ENCODE data around the gene UCKL1. TPM values are rescaled to one million over a fixed set of nuclear protein-coding genes. Genes with fewer than 3 reads are reported as not detected.

UCKL1 gene
- total RNA-seq, 1 experiment from 2014 or later, result 47.4 TPM

- intact Hi-C loops (cut with micrococcal nuclease; ENCODE audit: unreplicated experiment) (no loop called here), in situ Hi-C loops (cut with HindIII; ENCODE audit: low pct_unique_long_range_greater_than_20kb, low sequenced_read_pairs) (no loop called here)
- no peaks in the 10 kb centered on the region; the same call in 1 of the 2 replicates for H3K36me3 ChIP-seq (ENCODE audit: control insufficient read depth, insufficient read depth, low read length)
- ATAC-seq (no peak), DNase-seq (ENCODE audit: low read depth, low spot score) (no peak)
- CTCF ChIA-PET, result no interaction called here
- no peak overlapping the region for H3K27ac ChIP-seq (ENCODE audit: low read length)
- peaks cover 37% of the 10 kb centered on the region for H3K4me1 ChIP-seq (ENCODE audit: control insufficient read depth, insufficient read depth, low read length)
- H3K9me3 ChIP-seq (ENCODE audit: control insufficient read depth, insufficient read depth, low read depth, low read length), result no peaks in the 10 kb centered on the region
- H3K27me3 ChIP-seq (ENCODE audit: control insufficient read depth, insufficient read depth, low read length), result no peaks in the 10 kb centered on the region
- no TSS peak for BruUV-seq (replicated peaks)
- TF ChIP-seq REST (IDR thresholded peaks at IDR 0.05; ENCODE audit: insufficient read depth in 1 of 2, low read depth in 2 of 2, low read length in 1 of 2) (no peak), CTCF (IDR thresholded peaks at IDR 0.05) (no peak), TCF7L2 (IDR thresholded peaks at IDR 0.05; ENCODE audit: low read depth, low read length) (no peak), POLR2AphosphoS5 (IDR thresholded peaks at IDR 0.05; ENCODE audit: low read depth, low read length) (no peak), SIN3A (IDR thresholded peaks at IDR 0.05; ENCODE audit: borderline replicate concordance, insufficient read depth, low read depth, low read length) (no peak)
- POLR2A ChIA-PET, result no interaction called here
- no peak overlapping the region for H3K4me3 ChIP-seq (ENCODE audit: low read depth in 2 of 2, low read length in 2 of 2)
Measured at GRCh38 chr20:63945031-63945658, 11.1 kb downstream of the UCKL1 start.

GRCh38 chr20:63944078-63944941, 11.9 kb downstream of the UCKL1 start:
- DNase-seq (ENCODE audit: low read depth, low spot score) (no peak), ATAC-seq (no peak)
- H3K4me3 ChIP-seq (ENCODE audit: low read depth in 2 of 2, low read length in 2 of 2), result no peak overlapping the region
- intact Hi-C loops (cut with micrococcal nuclease; ENCODE audit: unreplicated experiment), result no loop called here
- H3K36me3 ChIP-seq (ENCODE audit: control insufficient read depth, insufficient read depth, low read length), result no peaks in the 10 kb centered on the region; the same call in 1 of the 2 replicates
- peaks cover 28% of the 10 kb centered on the region for H3K4me1 ChIP-seq (ENCODE audit: control insufficient read depth, insufficient read depth, low read length)
- H3K27ac ChIP-seq (ENCODE audit: low read length), result no peak overlapping the region
- no TSS peak for BruUV-seq (replicated peaks)
- ChIA-PET POLR2A (no interaction called here), CTCF (no interaction called here)
- no peaks in the 10 kb centered on the region for H3K9me3 ChIP-seq (ENCODE audit: control insufficient read depth, insufficient read depth, low read depth, low read length)
- no peaks in the 10 kb centered on the region for H3K27me3 ChIP-seq (ENCODE audit: control insufficient read depth, insufficient read depth, low read length)
- no peak for TF ChIP-seq REST (IDR thresholded peaks at IDR 0.05; ENCODE audit: insufficient read depth in 1 of 2, low read depth in 2 of 2, low read length in 1 of 2)
- no peak for TF ChIP-seq POLR2AphosphoS5 (IDR thresholded peaks at IDR 0.05; ENCODE audit: low read depth, low read length)
- TF ChIP-seq TCF7L2 (IDR thresholded peaks at IDR 0.05; ENCODE audit: low read depth, low read length), result no peak
- no peak for TF ChIP-seq CTCF (IDR thresholded peaks at IDR 0.05)
- TF ChIP-seq SIN3A (IDR thresholded peaks at IDR 0.05; ENCODE audit: borderline replicate concordance, insufficient read depth, low read depth, low read length), result no peak
- in situ Hi-C loops (cut with HindIII; ENCODE audit: low pct_unique_long_range_greater_than_20kb, low sequenced_read_pairs), result no loop called here
